ENCODE data around the gene RAP2A. TPM values are rescaled to one million over a fixed set of nuclear protein-coding genes. Genes with fewer than 3 reads are reported as not detected.

RAP2A gene
- total RNA-seq, 2 experiments from 2014 or later: 9.2 to 15.4 TPM

GRCh38 chr13:97460004-97460775 is 26.2 kb downstream of the RAP2A start:
- Histone ChIP-seq H3K27ac (ENCODE audit: low read depth, low read length, poor library complexity, severe bottlenecking) (no peak overlapping the region), H3K4me2 (ENCODE audit: low read length) (no peak overlapping the region), H3K9me2 (ENCODE audit: insufficient read depth, low read length) (no peaks in the 10 kb centered on the region), H4K20me1 (ENCODE audit: insufficient read depth, low read length) (no peaks in the 10 kb centered on the region), H3K9me3 (ENCODE audit: low read length) (0 out of 2 replicates have a peak, but pooled peaks cover 1% of the 10 kb centered on the region), H2AFZ (ENCODE audit: low read length) (no peak overlapping the region), H3K79me2 (ENCODE audit: insufficient read depth, low read depth, low read length) (no peaks in the 10 kb centered on the region), H3K36me3 (ENCODE audit: insufficient read depth, low read length) (no peaks in the 10 kb centered on the region; the same call in 1 of the 2 replicates), H3K4me1 (ENCODE audit: insufficient read depth, low read length, poor library complexity, severe bottlenecking) (no peaks in the 10 kb centered on the region), H3K4me3 (ENCODE audit: low read depth, low read length, poor library complexity, severe bottlenecking) (no peak overlapping the region)
- intact Hi-C loops (cut with micrococcal nuclease; ENCODE audit: unreplicated experiment): no loop called here
- peak; percentile 1 for DNase-seq (ENCODE audit: low spot score)
- ChIA-PET POLR2A (interaction anchor here (0.5 to 1.1 kb wide), 2 partner anchors 12 to 236 kb away, joined by 3 to 5 read pairs; no protein-coding TSS in a partner anchor), CTCF (ENCODE audit: unreplicated experiment) (no interaction called here)
- BruUV-seq (replicated peaks): no TSS peak
- no peak for TF ChIP-seq CTCF (conservative IDR thresholded peaks at IDR 0.05; ENCODE audit: low read length)
- TF ChIP-seq EZH2phosphoT487 (IDR thresholded peaks at IDR 0.05; ENCODE audit: borderline replicate concordance, low read depth, low read length): no peak

- Histone ChIP-seq H3K4me3 (ENCODE audit: low read depth, low read length, poor library complexity, severe bottlenecking) (no peak overlapping the region), H3K27ac (ENCODE audit: low read depth, low read length, poor library complexity, severe bottlenecking) (no peak overlapping the region), H3K4me2 (ENCODE audit: low read length) (no peak overlapping the region), H3K4me1 (ENCODE audit: insufficient read depth, low read length, poor library complexity, severe bottlenecking) (no peaks in the 10 kb centered on the region), H2AFZ (ENCODE audit: low read length) (no peak overlapping the region), H4K20me1 (ENCODE audit: insufficient read depth, low read length) (no peaks in the 10 kb centered on the region), H3K9me3 (ENCODE audit: low read length) (no peaks in the 10 kb centered on the region), H3K36me3 (ENCODE audit: insufficient read depth, low read length) (no peaks in the 10 kb centered on the region), H3K9me2 (ENCODE audit: insufficient read depth, low read length) (no peaks in the 10 kb centered on the region), H3K79me2 (ENCODE audit: insufficient read depth, low read depth, low read length) (no peaks in the 10 kb centered on the region)
- BruUV-seq (replicated peaks): no TSS peak
- POLR2A ChIA-PET: interaction anchor here (1.1 kb wide), 1 partner anchor 13 kb away, joined by 3 read pairs; no protein-coding TSS in a partner anchor
- CTCF ChIA-PET (ENCODE audit: unreplicated experiment): no interaction called here
- no peak for TF ChIP-seq CTCF (conservative IDR thresholded peaks at IDR 0.05; ENCODE audit: low read length)
- no peak for TF ChIP-seq EZH2phosphoT487 (IDR thresholded peaks at IDR 0.05; ENCODE audit: borderline replicate concordance, low read depth, low read length)
- intact Hi-C loops (cut with micrococcal nuclease; ENCODE audit: unreplicated experiment): no loop called here
- no peak for DNase-seq (ENCODE audit: low spot score)
Measured at GRCh38 chr13:97460853-97461252, 26.9 kb downstream of the RAP2A start.

- TSS peak; percentile 45 for BruUV-seq (replicated peaks)
- Histone ChIP-seq H3K4me3 (ENCODE audit: low read depth, low read length, poor library complexity, severe bottlenecking) (no peak overlapping the region), H3K9me2 (ENCODE audit: insufficient read depth, low read length) (no peaks in the 10 kb centered on the region), H3K9me3 (ENCODE audit: low read length) (no peaks in the 10 kb centered on the region), H3K4me1 (ENCODE audit: insufficient read depth, low read length, poor library complexity, severe bottlenecking) (no peaks in the 10 kb centered on the region), H3K36me3 (ENCODE audit: insufficient read depth, low read length) (no peaks in the 10 kb centered on the region), H3K4me2 (ENCODE audit: low read length) (no peak overlapping the region), H4K20me1 (ENCODE audit: insufficient read depth, low read length) (no peaks in the 10 kb centered on the region), H3K27ac (ENCODE audit: low read depth, low read length, poor library complexity, severe bottlenecking) (no peak overlapping the region), H2AFZ (ENCODE audit: low read length) (no peak overlapping the region), H3K79me2 (ENCODE audit: insufficient read depth, low read depth, low read length) (no peaks in the 10 kb centered on the region)
- intact Hi-C loops (cut with micrococcal nuclease; ENCODE audit: unreplicated experiment): no loop called here
- CTCF ChIA-PET (ENCODE audit: unreplicated experiment): no interaction called here
- POLR2A ChIA-PET: no interaction called here
- no peak for TF ChIP-seq EZH2phosphoT487 (IDR thresholded peaks at IDR 0.05; ENCODE audit: borderline replicate concordance, low read depth, low read length)
- no peak for TF ChIP-seq CTCF (conservative IDR thresholded peaks at IDR 0.05; ENCODE audit: low read length)
- DNase-seq (ENCODE audit: low spot score): no peak
Measured at GRCh38 chr13:97464561-97464960, 30.6 kb downstream of the RAP2A start.

Measured in OCI-LY7 (cell line).